NT2/D1 (cell line): ENCODE measurements around the gene CARM1.
A peak's percentile ranks its signal among the peaks of the same experiment; 100 is the strongest.
"Not testable (repeated sequence)": the region's sequence is repeated elsewhere in the genome, so short reads cannot be mapped to it uniquely, and the experiment has no call there.

ENCODE experiments used
- DNase-seq: peaks from one replicate; pipeline ENCODE4 v3.0.0-alpha.2; 2011; ENCODE audit warnings: low read depth, low spot score
- H3K27me3 ChIP-seq: 2 replicates; pipeline ENCODE4 v1.6.0; 2011; ENCODE audit warnings: mild to moderate bottlenecking; ENCODE audit not compliant: insufficient read length, insufficient read depth
- H3K36me3 ChIP-seq: 2 replicates; pipeline ENCODE4 v1.6.1; 2011; ENCODE audit warnings: mild to moderate bottlenecking, low read length, mixed read lengths; ENCODE audit not compliant: insufficient read depth, insufficient read length
- H3K4me1 ChIP-seq: 2 replicates; pipeline ENCODE4 v1.5.1; 2011; ENCODE audit not compliant: insufficient read depth, insufficient read length
- H3K4me3 ChIP-seq: 2 replicates; pipeline ENCODE4 v1.5.1; 2011; ENCODE audit warnings: low read depth; ENCODE audit not compliant: insufficient read length
- H3K9ac ChIP-seq: 2 replicates; pipeline ENCODE4 v1.6.0; 2011; ENCODE audit warnings: low read depth; ENCODE audit not compliant: insufficient read length
- H3K9me3 ChIP-seq: 2 replicates; pipeline ENCODE4 v1.5.1; 2011; ENCODE audit warnings: mild to moderate bottlenecking, low read length; ENCODE audit not compliant: insufficient read depth
- SUZ12 ChIP-seq: IDR thresholded peaks from 2 replicates; pipeline ENCODE4 v1.6.1; 2011; ENCODE audit not compliant: insufficient read length, insufficient read depth; ENCODE audit errors: extremely low read depth
- YY1 ChIP-seq: IDR thresholded peaks from 2 replicates; pipeline ENCODE4 v1.6.1; 2011; ENCODE audit not compliant: insufficient read length, insufficient read depth
- ZNF274 ChIP-seq: IDR thresholded peaks from 2 replicates; pipeline ENCODE4 v1.6.1; 2011; ENCODE audit warnings: mild to moderate bottlenecking, low read depth, low read length

CARM1 gene

GRCh38 chr19:10862561-10863106 is 8.7 kb upstream of the CARM1 start:
- Histone ChIP-seq H3K9ac (no peak overlapping the region), H3K4me3 (no peak overlapping the region), H3K36me3 (no peaks in the 10 kb centered on the region), H3K27me3 (no peaks in the 10 kb centered on the region), H3K4me1 (peaks cover 5% of the 10 kb centered on the region), H3K9me3 (no peaks in the 10 kb centered on the region)
- TF ChIP-seq SUZ12 (no peak), YY1 (no peak), ZNF274 (no peak)
- DNase-seq, result no peak

GRCh38 chr19:10863107-10863717 is 8.1 kb upstream of the CARM1 start:
- DNase-seq, result no peak
- H3K36me3 ChIP-seq, result no peaks in the 10 kb centered on the region
- no peak overlapping the region for H3K9ac ChIP-seq
- no peaks in the 10 kb centered on the region for H3K9me3 ChIP-seq
- TF ChIP-seq SUZ12 (no peak), YY1 (no peak), ZNF274 (no peak)
- H3K4me1 ChIP-seq, result peaks cover 5% of the 10 kb centered on the region
- H3K27me3 ChIP-seq, result no peaks in the 10 kb centered on the region
- H3K4me3 ChIP-seq, result no peak overlapping the region

GRCh38 chr19:10864538-10864899 is 6.8 kb upstream of the CARM1 start:
- peak; percentile 66 for DNase-seq
- Histone ChIP-seq H3K36me3 (no peaks in the 10 kb centered on the region), H3K27me3 (no peaks in the 10 kb centered on the region), H3K4me3 (no peak overlapping the region), H3K4me1 (peaks cover 7% of the 10 kb centered on the region), H3K9ac (no peak overlapping the region), H3K9me3 (no peaks in the 10 kb centered on the region)
- TF ChIP-seq YY1, result no peak

- no peak for TF ChIP-seq SUZ12
- no peak for TF ChIP-seq ZNF274
- no peak for TF ChIP-seq YY1
These were observed 4.9 kb upstream of the CARM1 start for GRCh38 chr19:10866495-10866894.

GRCh38 chr19:10868872-10869547 is 2.3 kb upstream of the CARM1 start:
- Histone ChIP-seq H3K36me3 (peaks cover 3% of the 10 kb centered on the region), H3K27me3 (no peaks in the 10 kb centered on the region), H3K9ac (no peak overlapping the region), H3K4me3 (no peak overlapping the region), H3K4me1 (peaks cover 2% of the 10 kb centered on the region), H3K9me3 (no peaks in the 10 kb centered on the region)
- no peak for TF ChIP-seq ZNF274
- no peak for TF ChIP-seq YY1
- no peak for TF ChIP-seq SUZ12
- DNase-seq, result no peak

More at GRCh38 chr19:10866495-10866894, 4.9 kb upstream of the CARM1 start:
- no peak overlapping the region for H3K4me3 ChIP-seq
- H3K36me3 ChIP-seq, result no peaks in the 10 kb centered on the region
- DNase-seq, result no peak
- H3K4me1 ChIP-seq, result peaks cover 5% of the 10 kb centered on the region
- H3K9ac ChIP-seq, result no peak overlapping the region
- no peaks in the 10 kb centered on the region for H3K27me3 ChIP-seq
- no peaks in the 10 kb centered on the region for H3K9me3 ChIP-seq

GRCh38 chr19:10869872-10870311 is 1.5 kb upstream of the CARM1 start:
- H3K4me1 ChIP-seq, H3K27me3 ChIP-seq, H3K4me3 ChIP-seq, H3K9ac ChIP-seq, DNase-seq, H3K9me3 ChIP-seq: not testable (repeated sequence)
- H3K36me3 ChIP-seq, result peaks cover 10% of the 10 kb centered on the region

- Histone ChIP-seq H3K36me3 (peaks cover 13% of the 10 kb centered on the region), H3K4me3 (peak overlapping the region; percentile 13), H3K9me3 (no peaks in the 10 kb centered on the region), H3K4me1 (peaks cover 4% of the 10 kb centered on the region), H3K9ac (peak overlapping the region; percentile 47), H3K27me3 (no peaks in the 10 kb centered on the region)
- TF ChIP-seq ZNF274 (no peak), YY1 (no peak), SUZ12 (no peak)
- no peak for DNase-seq
These were observed 825 bp upstream of the CARM1 start for GRCh38 chr19:10870501-10870954.
